ENCODE results near the gene TTLL7.
A peak's percentile ranks its signal among the peaks of the same experiment; 100 is the strongest.

The TTLL7 gene

GRCh38 chr1:83901547-83902155, 97.3 kb downstream of the TTLL7 start:
- peaks cover 11% of the 10 kb centered on the region for H3K4me1 ChIP-seq (ENCODE audit: control insufficient read depth, insufficient read depth, low read length)
- H3K9ac ChIP-seq (ENCODE audit: low read length): no peak overlapping the region
- no peak overlapping the region for H3K4me3 ChIP-seq (ENCODE audit: low read length)
- no peaks in the 10 kb centered on the region for H3K27me3 ChIP-seq (ENCODE audit: control insufficient read depth, insufficient read depth, low read length)
- H3K36me3 ChIP-seq (ENCODE audit: control insufficient read depth, insufficient read depth, low read length): no peaks in the 10 kb centered on the region
- H3K9me3 ChIP-seq (ENCODE audit: control insufficient read depth, low read length): no peaks in the 10 kb centered on the region

GRCh38 chr1:83900524-83900923, 98.4 kb downstream of the TTLL7 start:
- no peaks in the 10 kb centered on the region for H3K27me3 ChIP-seq (ENCODE audit: control insufficient read depth, insufficient read depth, low read length)
- peaks cover 11% of the 10 kb centered on the region for H3K4me1 ChIP-seq (ENCODE audit: control insufficient read depth, insufficient read depth, low read length)
- H3K4me3 ChIP-seq (ENCODE audit: low read length): no peak overlapping the region

GRCh38 chr1:83897516-83897915, 101.4 kb downstream of the TTLL7 start:
- Histone ChIP-seq H3K27me3 (ENCODE audit: control insufficient read depth, insufficient read depth, low read length) (no peaks in the 10 kb centered on the region), H3K9ac (ENCODE audit: low read length) (no peak overlapping the region), H3K9me3 (ENCODE audit: control insufficient read depth, low read length) (no peaks in the 10 kb centered on the region), H3K36me3 (ENCODE audit: control insufficient read depth, insufficient read depth, low read length) (no peaks in the 10 kb centered on the region), H3K4me1 (ENCODE audit: control insufficient read depth, insufficient read depth, low read length) (peaks cover 11% of the 10 kb centered on the region), H3K4me3 (ENCODE audit: low read length) (no peak overlapping the region)

More at GRCh38 chr1:83900524-83900923, 98.4 kb downstream of the TTLL7 start:
- no peaks in the 10 kb centered on the region for H3K36me3 ChIP-seq (ENCODE audit: control insufficient read depth, insufficient read depth, low read length)
- no peak overlapping the region for H3K9ac ChIP-seq (ENCODE audit: low read length)
- H3K9me3 ChIP-seq (ENCODE audit: control insufficient read depth, low read length): no peaks in the 10 kb centered on the region

GRCh38 chr1:83896299-83896698, 102.6 kb downstream of the TTLL7 start:
- peaks cover 4% of the 10 kb centered on the region for H3K4me1 ChIP-seq (ENCODE audit: control insufficient read depth, insufficient read depth, low read length)
- no peaks in the 10 kb centered on the region for H3K27me3 ChIP-seq (ENCODE audit: control insufficient read depth, insufficient read depth, low read length)
- H3K9me3 ChIP-seq (ENCODE audit: control insufficient read depth, low read length): no peaks in the 10 kb centered on the region
- H3K36me3 ChIP-seq (ENCODE audit: control insufficient read depth, insufficient read depth, low read length): no peaks in the 10 kb centered on the region
- no peak overlapping the region for H3K4me3 ChIP-seq (ENCODE audit: low read length)
- no peak overlapping the region for H3K9ac ChIP-seq (ENCODE audit: low read length)

GRCh38 chr1:83889707-83890106, 109.2 kb downstream of the TTLL7 start:
- Histone ChIP-seq H3K4me3 (ENCODE audit: low read length) (no peak overlapping the region), H3K4me1 (ENCODE audit: control insufficient read depth, insufficient read depth, low read length) (no peaks in the 10 kb centered on the region), H3K36me3 (ENCODE audit: control insufficient read depth, insufficient read depth, low read length) (no peaks in the 10 kb centered on the region), H3K27me3 (ENCODE audit: control insufficient read depth, insufficient read depth, low read length) (no peaks in the 10 kb centered on the region), H3K9ac (ENCODE audit: low read length) (no peak overlapping the region), H3K9me3 (ENCODE audit: control insufficient read depth, low read length) (no peaks in the 10 kb centered on the region)

- Histone ChIP-seq H3K9me3 (ENCODE audit: control insufficient read depth, low read length) (no peaks in the 10 kb centered on the region), H3K36me3 (ENCODE audit: control insufficient read depth, insufficient read depth, low read length) (no peaks in the 10 kb centered on the region), H3K4me3 (ENCODE audit: low read length) (no peak overlapping the region), H3K27me3 (ENCODE audit: control insufficient read depth, insufficient read depth, low read length) (no peaks in the 10 kb centered on the region), H3K9ac (ENCODE audit: low read length) (no peak overlapping the region), H3K4me1 (ENCODE audit: control insufficient read depth, insufficient read depth, low read length) (no peaks in the 10 kb centered on the region)
Measured at GRCh38 chr1:83887483-83887882, 111.4 kb downstream of the TTLL7 start.

- Histone ChIP-seq H3K9me3 (ENCODE audit: control insufficient read depth, low read length) (no peaks in the 10 kb centered on the region), H3K4me1 (ENCODE audit: control insufficient read depth, insufficient read depth, low read length) (no peaks in the 10 kb centered on the region), H3K36me3 (ENCODE audit: control insufficient read depth, insufficient read depth, low read length) (no peaks in the 10 kb centered on the region), H3K9ac (ENCODE audit: low read length) (no peak overlapping the region), H3K4me3 (ENCODE audit: low read length) (no peak overlapping the region), H3K27me3 (ENCODE audit: control insufficient read depth, insufficient read depth, low read length) (no peaks in the 10 kb centered on the region)
Measured at GRCh38 chr1:83883979-83884378, 115.0 kb downstream of the TTLL7 start.

GRCh38 chr1:83882906-83883305, 116.0 kb downstream of the TTLL7 start:
- H3K4me1 ChIP-seq (ENCODE audit: control insufficient read depth, insufficient read depth, low read length): no peaks in the 10 kb centered on the region
- no peaks in the 10 kb centered on the region for H3K36me3 ChIP-seq (ENCODE audit: control insufficient read depth, insufficient read depth, low read length)
- no peaks in the 10 kb centered on the region for H3K27me3 ChIP-seq (ENCODE audit: control insufficient read depth, insufficient read depth, low read length)
- H3K9ac ChIP-seq (ENCODE audit: low read length): no peak overlapping the region
- H3K9me3 ChIP-seq (ENCODE audit: control insufficient read depth, low read length): no peaks in the 10 kb centered on the region
- H3K4me3 ChIP-seq (ENCODE audit: low read length): no peak overlapping the region

GRCh38 chr1:83872515-83872914, 126.4 kb downstream of the TTLL7 start:
- H3K9ac ChIP-seq (ENCODE audit: low read length): no peak overlapping the region
- H3K36me3 ChIP-seq (ENCODE audit: control insufficient read depth, insufficient read depth, low read length): no peaks in the 10 kb centered on the region
- peaks cover 5% of the 10 kb centered on the region for H3K4me1 ChIP-seq (ENCODE audit: control insufficient read depth, insufficient read depth, low read length)
- no peaks in the 10 kb centered on the region for H3K9me3 ChIP-seq (ENCODE audit: control insufficient read depth, low read length)
- no peaks in the 10 kb centered on the region for H3K27me3 ChIP-seq (ENCODE audit: control insufficient read depth, insufficient read depth, low read length)
- H3K4me3 ChIP-seq (ENCODE audit: low read length): no peak overlapping the region

GRCh38 chr1:83864991-83865390, 133.9 kb downstream of the TTLL7 start:
- H3K36me3 ChIP-seq (ENCODE audit: control insufficient read depth, insufficient read depth, low read length): no peaks in the 10 kb centered on the region
- H3K27me3 ChIP-seq (ENCODE audit: control insufficient read depth, insufficient read depth, low read length): no peaks in the 10 kb centered on the region
- no peaks in the 10 kb centered on the region for H3K9me3 ChIP-seq (ENCODE audit: control insufficient read depth, low read length)
- peaks cover 4% of the 10 kb centered on the region for H3K4me1 ChIP-seq (ENCODE audit: control insufficient read depth, insufficient read depth, low read length)
- H3K4me3 ChIP-seq (ENCODE audit: low read length): no peak overlapping the region
- H3K9ac ChIP-seq (ENCODE audit: low read length): no peak overlapping the region

GRCh38 chr1:83860490-83861221, 138.3 kb downstream of the TTLL7 start:
- H3K4me1 ChIP-seq (ENCODE audit: control insufficient read depth, insufficient read depth, low read length): peaks cover 4% of the 10 kb centered on the region
- H3K36me3 ChIP-seq (ENCODE audit: control insufficient read depth, insufficient read depth, low read length): no peaks in the 10 kb centered on the region
- no peaks in the 10 kb centered on the region for H3K9me3 ChIP-seq (ENCODE audit: control insufficient read depth, low read length)
- peak overlapping the region; percentile 66 for H3K4me3 ChIP-seq (ENCODE audit: low read length)
- H3K27me3 ChIP-seq (ENCODE audit: control insufficient read depth, insufficient read depth, low read length): no peaks in the 10 kb centered on the region
- peak overlapping the region; percentile 95 for H3K9ac ChIP-seq (ENCODE audit: low read length)

GRCh38 chr1:83857716-83858115, 141.2 kb downstream of the TTLL7 start:
- H3K36me3 ChIP-seq (ENCODE audit: control insufficient read depth, insufficient read depth, low read length): no peaks in the 10 kb centered on the region
- H3K9me3 ChIP-seq (ENCODE audit: control insufficient read depth, low read length): no peaks in the 10 kb centered on the region
- H3K9ac ChIP-seq (ENCODE audit: low read length): no peak overlapping the region
- peaks cover 4% of the 10 kb centered on the region for H3K4me1 ChIP-seq (ENCODE audit: control insufficient read depth, insufficient read depth, low read length)
- H3K27me3 ChIP-seq (ENCODE audit: control insufficient read depth, insufficient read depth, low read length): no peaks in the 10 kb centered on the region
- H3K4me3 ChIP-seq (ENCODE audit: low read length): no peak overlapping the region

Measured in mucosa of stomach (tissue), 1 donor.